Stimulated activated CD4-positive, alpha-beta T cell treated with anti-CD3 and anti-CD28 coated beads, Interleukin-1b, Interleukin-23, amount 100 ng/mL, for 4 hours (primary cell): ENCODE data around the gene S100A3.
"Not testable (repeated sequence)": the region's sequence is repeated elsewhere in the genome, so short reads cannot be mapped to it uniquely, and the experiment has no call there.

ENCODE experiments used
- DNase-seq, 2 donors: peaks; one replicate each; pipeline ENCODE4 v3.0.0-alpha.2; 2020; ENCODE audit warnings: low read depth in 2 of 2

The S100A3 gene

GRCh38 chr1:153535242-153536011, 13.6 kb downstream of the S100A3 start, which contains the start of gene S100A6:
Gene S100A6, minus strand, starts transcription at chr1:153535991. Its CDS starts 652 bp downstream, at chr1:153535339.
- no peak for DNase-seq

GRCh38 chr1:153534925-153535241, 14.2 kb downstream of the S100A3 start:
- DNase-seq: no peak

- DNase-seq: no peak
Observed at GRCh38 chr1:153534226-153534924, 14.7 kb downstream of the S100A3 start.

- DNase-seq: no peak
Observed at GRCh38 chr1:153533689-153534201, 15.3 kb downstream of the S100A3 start.

- DNase-seq: peak; percentile 65 to 69
Observed at GRCh38 chr1:153532769-153533599, 16.1 kb downstream of the S100A3 start.

GRCh38 chr1:153532181-153532580, 16.9 kb downstream of the S100A3 start:
- DNase-seq: peak in 1 of 2 donors; percentile 32

GRCh38 chr1:153531638-153532037, 17.4 kb downstream of the S100A3 start:
- DNase-seq: no peak

- no peak for DNase-seq
Observed at GRCh38 chr1:153527683-153528040, 21.4 kb downstream of the S100A3 start.

GRCh38 chr1:153527023-153527682, 21.9 kb downstream of the S100A3 start:
- DNase-seq: no peak

GRCh38 chr1:153526132-153526543, 22.9 kb downstream of the S100A3 start:
- DNase-seq: no peak

GRCh38 chr1:153525088-153525728, 23.9 kb downstream of the S100A3 start:
- no peak for DNase-seq

- not testable (repeated sequence) for DNase-seq
Observed at GRCh38 chr1:153522353-153523048, 26.6 kb downstream of the S100A3 start.

GRCh38 chr1:153521808-153522207, 27.2 kb downstream of the S100A3 start:
- DNase-seq: not testable (repeated sequence)

GRCh38 chr1:153520818-153521476, 28.1 kb downstream of the S100A3 start:
- DNase-seq: no peak

- not testable (repeated sequence) for DNase-seq
Observed at GRCh38 chr1:153520137-153520691, 28.8 kb downstream of the S100A3 start.

- DNase-seq: no peak
Observed at GRCh38 chr1:153519242-153519641, 29.8 kb downstream of the S100A3 start.

GRCh38 chr1:153515504-153516394, 33.3 kb downstream of the S100A3 start:
- no peak for DNase-seq

GRCh38 chr1:153513666-153514065, 35.4 kb downstream of the S100A3 start:
- DNase-seq: no peak

- no peak for DNase-seq
Observed at GRCh38 chr1:153513023-153513422, 36.0 kb downstream of the S100A3 start.
